NCI-H2196 treated with DMSO at 0.1 percent for 48 hours (cell line): ENCODE data around the gene TEKT3.

Experiments used
- DNase-seq: peaks from one replicate; lab custom pipeline; 2025; ENCODE audit not compliant: unreplicated experiment; lab: John Stamatoyannopoulos, UW

TEKT3 gene

GRCh38 chr17:15267996-15268395 lies 73.4 kb downstream of the TEKT3 start:
- no peak for DNase-seq

GRCh38 chr17:15266325-15267125 lies 74.9 kb downstream of the TEKT3 start:
- no peak for DNase-seq

GRCh38 chr17:15265131-15265530 lies 76.3 kb downstream of the TEKT3 start, which contains the start of gene PMP22:
Gene PMP22 (minus strand): TSS chr17:15265326. CDS start chr17:15260727, 4,599 bp downstream.
- no peak for DNase-seq

- no peak for DNase-seq
These were observed 76.9 kb downstream of the TEKT3 start for GRCh38 chr17:15264542-15264941.

DNA sequence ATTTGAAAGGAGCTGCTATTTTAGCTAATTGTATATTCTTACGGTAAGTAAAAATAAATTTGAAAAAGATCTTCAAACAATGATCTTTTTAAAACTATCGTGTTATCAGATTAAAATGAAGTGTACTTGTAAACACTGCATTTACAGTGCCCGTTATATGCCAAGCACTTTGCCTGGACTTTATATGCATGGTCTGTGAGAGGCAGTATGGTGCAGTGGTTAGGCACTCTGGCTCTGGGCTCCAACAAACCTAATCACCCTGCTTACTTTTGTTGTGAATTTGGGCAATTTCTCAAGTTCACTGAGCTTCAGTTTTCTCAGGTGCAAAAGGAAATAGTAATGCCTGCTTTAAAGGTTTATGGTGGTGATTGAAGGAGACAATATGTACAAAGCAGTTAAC lies 77.7 kb downstream of the TEKT3 start:
- DNase-seq, result no peak

- DNase-seq, result no peak
These were observed 78.2 kb downstream of the TEKT3 start for GRCh38 chr17:15263206-15263579.

DNA sequence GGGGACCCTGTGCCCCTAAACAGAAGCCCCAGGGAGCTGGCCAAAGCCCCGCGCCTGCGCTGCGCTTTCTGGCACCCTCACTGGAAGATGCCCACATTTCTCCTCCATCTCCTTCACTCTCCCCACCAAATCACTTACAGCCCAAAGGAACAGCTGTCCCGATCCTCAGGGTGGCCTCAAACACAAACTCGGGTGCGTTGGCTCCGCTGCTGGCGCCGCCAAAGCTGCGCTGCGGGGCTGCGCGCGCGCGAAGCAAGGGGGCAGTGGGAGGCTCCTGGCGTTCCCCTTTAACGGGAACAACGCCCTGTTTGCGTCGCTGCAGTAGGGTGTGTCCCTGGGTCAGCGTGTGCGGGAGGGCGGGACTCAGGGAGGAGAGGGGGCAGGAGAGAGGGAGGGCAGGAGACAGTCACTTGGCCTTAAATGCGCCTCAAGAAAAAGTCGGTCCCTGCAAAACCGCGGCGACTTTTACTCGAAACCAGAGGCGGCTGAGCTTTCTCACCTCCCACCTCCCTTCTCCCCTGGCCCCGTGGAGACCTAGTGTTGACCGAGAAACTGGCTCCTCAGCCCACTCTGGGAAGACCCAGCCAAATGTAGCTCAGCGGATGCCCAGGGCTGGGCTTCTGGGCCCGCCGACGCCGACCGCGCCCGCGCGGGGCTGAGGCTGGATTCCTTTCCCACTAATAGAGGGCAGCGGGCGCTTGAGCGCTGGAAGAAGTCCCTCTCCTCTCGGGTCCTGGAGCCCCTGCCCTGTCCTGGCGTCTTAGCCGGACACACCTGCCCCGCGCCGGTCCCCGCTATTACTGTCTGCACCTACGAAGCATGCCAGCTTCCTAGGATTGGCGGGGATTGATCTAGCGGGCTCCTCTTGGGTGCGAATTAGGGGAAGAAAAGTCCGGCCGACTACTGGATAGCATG lies 78.8 kb downstream of the TEKT3 start:
- DNase-seq, result no peak

DNA sequence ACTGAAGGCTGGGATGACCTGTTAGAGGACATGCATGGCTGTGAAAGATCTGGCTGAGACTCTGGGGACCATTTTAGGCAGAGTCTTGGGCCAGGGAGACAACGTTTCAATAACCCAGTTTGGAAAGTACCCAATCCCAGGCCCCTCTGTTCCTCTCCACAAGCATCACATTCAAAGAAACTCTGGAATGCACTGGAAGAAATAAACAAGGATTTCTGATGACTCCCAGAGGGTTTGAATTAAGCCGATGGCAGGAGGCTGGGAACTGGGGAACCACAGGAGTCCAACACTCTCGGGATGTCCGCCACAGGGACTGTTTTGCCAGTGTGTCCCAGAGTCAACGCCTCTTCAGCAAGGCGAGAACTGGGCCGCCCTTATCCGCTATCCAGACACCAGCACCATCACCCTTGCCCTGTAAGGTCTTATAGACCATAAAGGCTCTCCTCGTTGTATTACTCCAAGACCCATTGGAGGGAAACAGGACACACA lies 79.6 kb downstream of the TEKT3 start:
- no peak for DNase-seq

DNA sequence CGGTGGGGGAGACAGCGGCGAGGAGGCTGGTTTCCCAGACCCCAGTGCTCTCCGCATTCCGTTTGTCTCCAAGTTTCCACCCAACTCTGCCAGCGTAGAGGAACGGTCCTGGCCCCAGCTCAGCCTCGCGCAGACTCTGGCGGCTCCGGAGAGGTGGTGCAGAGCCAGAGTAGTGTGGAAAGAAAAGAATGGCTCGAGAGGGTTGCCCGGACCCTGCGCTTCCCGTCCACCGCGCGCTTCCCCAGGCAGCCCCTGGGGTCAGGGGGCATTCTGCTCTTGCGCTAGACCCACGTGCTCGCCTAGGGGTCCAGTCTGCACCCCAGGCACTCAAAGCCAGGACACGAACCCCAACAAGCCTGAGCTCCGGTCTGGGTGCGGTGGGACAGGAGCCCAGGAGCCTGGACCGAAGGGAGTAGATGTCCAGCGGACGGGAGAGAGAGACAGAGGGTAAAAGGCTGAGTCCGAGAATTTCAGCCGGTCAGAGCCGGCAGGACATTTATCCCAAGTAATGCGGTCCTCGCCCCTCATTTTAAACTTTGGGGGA lies 80.1 kb downstream of the TEKT3 start:
- DNase-seq, result no peak

GRCh38 chr17:15260376-15261257 lies 80.8 kb downstream of the TEKT3 start:
- peak; percentile 22 for DNase-seq

DNA sequence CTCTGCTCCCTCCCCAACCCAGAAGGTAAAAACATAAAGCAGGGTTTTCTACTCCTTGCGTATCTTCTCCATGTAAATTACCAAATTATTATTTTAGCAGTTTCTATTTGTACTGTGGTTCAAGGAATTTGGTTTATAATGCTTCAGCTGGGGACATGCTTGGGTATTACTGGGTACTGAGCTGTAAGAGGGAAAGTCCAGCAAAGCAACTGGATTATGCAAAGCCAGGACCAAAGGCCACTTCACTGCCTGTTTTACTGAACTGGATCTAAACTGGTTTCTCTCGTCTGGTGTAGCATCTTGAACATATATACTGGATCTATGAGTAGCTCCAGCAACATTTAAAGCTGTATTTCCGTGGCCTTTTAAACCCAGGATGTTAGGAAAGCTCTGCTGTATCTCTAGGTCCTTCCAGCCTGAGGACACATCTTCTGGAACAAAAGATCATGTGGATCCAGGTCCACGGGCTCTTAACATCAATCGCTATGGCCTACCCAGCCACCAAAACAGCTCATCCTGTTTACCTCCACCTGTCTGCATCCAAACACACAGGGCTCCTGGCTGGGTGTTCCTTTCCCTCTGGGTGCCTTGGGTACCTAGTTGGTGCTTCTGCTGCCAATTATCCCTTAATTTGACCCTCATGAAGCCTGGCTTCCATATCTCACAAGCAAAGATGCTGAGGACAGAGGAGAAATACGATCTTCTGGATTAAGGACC lies 83.4 kb downstream of the TEKT3 start:
- no peak for DNase-seq

DNA sequence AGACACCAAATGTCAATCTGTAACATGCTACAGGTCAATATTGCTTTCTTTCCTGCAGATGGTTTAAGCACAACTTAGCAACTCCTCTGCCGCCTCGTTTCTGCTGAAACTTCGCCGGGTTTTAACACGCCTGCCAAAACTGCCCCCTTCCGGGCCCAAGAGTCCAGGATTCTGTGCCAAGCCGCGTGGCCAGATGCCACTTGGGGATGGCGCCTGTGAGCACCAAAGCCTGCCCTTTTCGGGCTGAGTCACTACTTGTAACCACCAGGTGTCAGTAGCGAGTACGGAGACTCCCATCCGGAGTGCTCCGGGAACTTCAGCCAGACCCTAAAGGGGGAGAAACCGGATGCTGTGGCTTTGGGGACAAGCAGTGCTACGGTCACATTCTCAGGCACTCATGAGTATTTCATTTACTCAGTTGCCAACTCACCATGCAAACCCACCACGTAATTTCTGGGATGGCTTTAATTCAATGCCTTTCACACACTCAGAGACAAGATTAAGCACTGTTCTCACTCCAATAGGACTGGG lies 84.1 kb downstream of the TEKT3 start:
- peak; percentile 34 for DNase-seq

DNA sequence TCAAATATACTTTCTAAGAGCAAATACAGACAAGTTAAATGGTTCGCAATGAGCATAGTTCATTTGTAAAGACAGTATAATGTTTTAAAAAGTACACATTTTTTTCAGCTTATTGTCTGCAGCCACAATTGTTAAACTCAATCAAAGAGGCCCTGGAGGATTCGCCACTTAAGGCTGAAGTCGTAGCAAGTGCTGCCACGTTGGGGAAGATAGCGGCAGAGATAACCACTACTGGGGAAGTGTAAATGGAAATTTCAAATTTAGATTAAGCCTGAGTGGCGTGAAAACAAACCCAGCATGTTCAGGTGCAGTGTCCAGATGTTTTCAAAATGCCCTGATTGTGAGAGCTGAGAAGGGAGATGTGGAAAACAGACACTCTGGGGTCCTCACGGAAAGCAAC lies 84.7 kb downstream of the TEKT3 start:
- DNase-seq, result no peak

DNA sequence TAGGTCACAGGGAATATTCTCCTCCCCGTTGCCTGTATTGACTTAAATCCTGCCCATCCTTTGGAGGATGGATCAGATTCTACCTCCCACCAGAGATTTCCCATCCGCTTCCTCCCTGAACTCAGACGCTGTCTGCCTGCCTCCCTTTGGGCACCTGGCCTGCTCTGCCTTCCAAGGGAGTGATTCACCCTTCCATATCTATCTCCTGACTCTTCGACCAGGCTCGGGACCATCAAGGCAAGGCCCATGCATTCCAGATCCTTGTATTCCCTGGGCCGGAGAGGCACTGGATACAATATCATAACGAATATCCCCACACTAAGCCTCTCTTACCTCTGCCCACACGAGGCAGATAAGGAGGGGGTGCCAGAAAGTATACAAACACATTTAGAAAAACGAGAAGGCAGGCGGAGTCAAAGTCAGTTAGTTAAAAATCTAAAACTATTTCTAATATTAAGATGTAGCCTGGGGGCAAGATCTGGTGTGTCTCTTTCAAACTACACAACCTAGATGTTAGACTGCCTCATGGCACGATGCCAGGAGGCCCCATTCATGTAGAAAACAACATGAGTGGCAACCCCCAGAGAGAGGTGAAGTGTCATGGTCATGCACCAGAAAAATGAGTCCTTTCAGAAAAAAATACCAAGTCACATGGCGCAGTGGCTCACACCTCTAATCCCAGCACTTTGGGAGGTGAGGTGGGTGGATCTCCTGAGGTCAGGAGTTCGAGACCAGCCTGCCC lies 85.5 kb downstream of the TEKT3 start:
- DNase-seq, result no peak
